Measurements from ENCODE around the gene CYS1.
"Not testable (repeated sequence)": the region's sequence is repeated elsewhere in the genome, so short reads cannot be mapped to it uniquely, and the experiment has no call there.

Gene CYS1

DNA sequence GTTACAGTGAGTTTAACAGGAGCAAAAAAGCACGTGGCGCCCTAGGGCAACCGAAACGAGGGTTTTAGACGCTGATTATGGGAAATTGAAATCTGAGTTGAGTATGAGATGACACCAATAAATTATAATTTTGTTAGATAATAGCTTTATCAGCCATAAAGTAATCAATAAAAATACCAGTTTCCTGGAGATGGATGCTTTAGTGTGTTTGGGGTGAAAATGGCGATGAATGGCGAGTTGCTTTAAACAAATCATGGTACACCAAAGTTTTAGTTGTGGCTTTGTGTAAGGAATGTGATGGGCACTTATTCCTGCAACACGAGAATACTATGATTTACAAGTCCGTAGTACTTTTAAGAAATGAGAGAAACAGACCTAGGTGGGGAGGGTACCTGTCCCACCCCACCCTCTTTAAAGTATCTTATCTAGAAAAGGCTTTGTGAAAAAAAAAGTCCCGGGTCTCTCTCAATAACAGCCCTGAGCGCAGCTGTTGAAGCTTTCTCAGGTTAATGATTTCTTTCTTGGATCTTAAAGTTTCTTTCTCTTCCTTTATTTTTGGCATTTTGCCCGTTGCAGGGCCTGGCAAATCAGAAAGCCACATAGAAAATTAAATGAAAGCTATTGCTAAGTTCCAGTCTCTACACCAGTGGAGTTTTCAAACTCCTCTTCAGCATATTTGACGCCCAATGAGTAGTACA lies 40.8 kb upstream of the CYS1 start:
- ATAC-seq (ENCODE audit: low read depth) (no peak), DNase-seq (ENCODE audit: low spot score) (no peak)
- TF ChIP-seq, protein P1, sequence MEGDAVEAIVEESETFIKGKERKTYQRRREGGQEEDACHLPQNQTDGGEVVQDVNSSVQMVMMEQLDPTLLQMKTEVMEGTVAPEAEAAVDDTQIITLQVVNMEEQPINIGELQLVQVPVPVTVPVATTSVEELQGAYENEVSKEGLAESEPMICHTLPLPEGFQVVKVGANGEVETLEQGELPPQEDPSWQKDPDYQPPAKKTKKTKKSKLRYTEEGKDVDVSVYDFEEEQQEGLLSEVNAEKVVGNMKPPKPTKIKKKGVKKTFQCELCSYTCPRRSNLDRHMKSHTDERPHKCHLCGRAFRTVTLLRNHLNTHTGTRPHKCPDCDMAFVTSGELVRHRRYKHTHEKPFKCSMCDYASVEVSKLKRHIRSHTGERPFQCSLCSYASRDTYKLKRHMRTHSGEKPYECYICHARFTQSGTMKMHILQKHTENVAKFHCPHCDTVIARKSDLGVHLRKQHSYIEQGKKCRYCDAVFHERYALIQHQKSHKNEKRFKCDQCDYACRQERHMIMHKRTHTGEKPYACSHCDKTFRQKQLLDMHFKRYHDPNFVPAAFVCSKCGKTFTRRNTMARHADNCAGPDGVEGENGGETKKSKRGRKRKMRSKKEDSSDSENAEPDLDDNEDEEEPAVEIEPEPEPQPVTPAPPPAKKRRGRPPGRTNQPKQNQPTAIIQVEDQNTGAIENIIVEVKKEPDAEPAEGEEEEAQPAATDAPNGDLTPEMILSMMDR (IDR thresholded peaks at IDR 0.05; ENCODE audit: poor library complexity, severe bottlenecking): no peak
- Histone ChIP-seq H3K9me3 (ENCODE audit: severe bottlenecking) (no peaks in the 10 kb centered on the region), H3K27me3 (ENCODE audit: insufficient read depth, poor library complexity, severe bottlenecking) (no peaks in the 10 kb centered on the region), H3K27ac (ENCODE audit: poor library complexity, severe bottlenecking) (peak overlapping the region; percentile 90), H3K36me3 (ENCODE audit: low read depth) (peaks cover 33% of the 10 kb centered on the region), H3K4me1 (ENCODE audit: insufficient read depth, poor library complexity, severe bottlenecking) (peaks cover 25% of the 10 kb centered on the region), H3K4me3 (ENCODE audit: severe bottlenecking) (peak overlapping the region; percentile 55)

DNA sequence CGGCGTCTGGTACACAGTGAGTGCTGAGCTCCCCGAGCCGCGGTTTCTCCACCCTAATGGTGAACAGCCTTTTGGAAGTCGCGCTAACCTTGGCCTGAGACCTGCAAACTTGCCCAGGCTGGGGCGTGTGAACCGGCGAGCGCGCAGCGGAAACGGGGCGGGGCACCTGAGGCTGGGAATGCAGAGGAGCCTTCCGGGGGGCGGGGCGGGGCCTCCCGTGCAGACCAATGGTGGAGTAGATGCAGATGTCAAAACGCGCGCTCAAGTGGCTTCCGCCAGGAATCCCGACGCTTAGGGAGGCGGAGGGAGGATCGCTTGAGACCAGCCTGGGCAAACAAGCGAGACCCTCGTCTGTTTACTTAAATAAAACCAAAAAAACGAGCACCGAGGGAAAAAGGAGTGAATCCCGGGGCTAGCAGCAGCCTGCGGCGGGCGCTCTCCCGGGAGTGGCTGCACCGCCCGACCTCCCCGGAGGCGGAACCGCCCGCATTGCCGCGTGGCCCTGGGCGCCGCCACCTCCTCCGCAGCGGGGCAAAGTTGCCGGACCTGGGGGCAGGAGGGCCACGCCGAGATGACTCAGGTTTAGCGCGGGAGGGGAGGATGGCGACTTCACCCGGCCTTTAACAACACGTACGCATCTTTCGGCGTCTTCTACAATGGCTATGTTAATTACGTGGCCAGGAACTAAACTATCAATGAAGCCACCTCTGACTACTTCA lies 40.1 kb upstream of the CYS1 start:
- Histone ChIP-seq H3K9me3 (ENCODE audit: severe bottlenecking) (no peaks in the 10 kb centered on the region), H3K36me3 (ENCODE audit: low read depth) (peaks cover 26% of the 10 kb centered on the region), H3K27me3 (ENCODE audit: insufficient read depth, poor library complexity, severe bottlenecking) (no peaks in the 10 kb centered on the region), H3K4me1 (ENCODE audit: insufficient read depth, poor library complexity, severe bottlenecking) (peaks cover 29% of the 10 kb centered on the region), H3K27ac (ENCODE audit: poor library complexity, severe bottlenecking) (peak overlapping the region; percentile 90), H3K4me3 (ENCODE audit: severe bottlenecking) (peak overlapping the region; percentile 55)
- ATAC-seq (ENCODE audit: low read depth) (peak; percentile 63), DNase-seq (ENCODE audit: low spot score) (peak; percentile 97)
- TF ChIP-seq, protein P1 (IDR thresholded peaks at IDR 0.05; ENCODE audit: poor library complexity, severe bottlenecking): no peak

DNA sequence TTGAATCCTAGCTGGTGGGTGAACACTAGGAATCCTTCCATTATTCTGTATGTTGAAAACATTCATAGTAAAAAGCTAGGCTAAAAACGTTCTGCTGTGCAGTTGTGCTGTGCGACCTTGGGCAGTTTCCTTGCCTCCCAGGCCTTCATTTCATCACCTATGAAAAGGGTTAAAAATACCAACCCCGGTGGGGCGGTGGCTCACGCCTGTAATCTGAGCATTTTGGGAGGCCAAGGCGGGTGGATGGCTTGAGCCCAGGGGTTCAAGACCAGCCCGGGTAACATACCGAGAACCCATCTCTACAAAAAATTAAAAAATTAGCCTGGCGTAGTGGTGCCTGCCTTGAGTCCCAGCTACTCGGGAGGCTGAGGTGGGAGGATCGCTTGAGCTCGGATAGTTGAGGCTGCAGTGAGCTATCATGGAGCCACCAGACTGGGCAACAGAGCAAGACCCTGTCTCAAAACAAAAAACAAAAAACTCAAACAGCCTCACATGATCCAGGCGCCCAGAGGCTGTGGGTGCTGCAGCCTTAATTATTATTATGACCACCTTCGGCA lies 39.5 kb upstream of the CYS1 start:
- Histone ChIP-seq H3K27me3 (ENCODE audit: insufficient read depth, poor library complexity, severe bottlenecking) (no peaks in the 10 kb centered on the region), H3K9me3 (ENCODE audit: severe bottlenecking) (no peaks in the 10 kb centered on the region), H3K4me3 (ENCODE audit: severe bottlenecking) (peak overlapping the region; percentile 55), H3K27ac (ENCODE audit: poor library complexity, severe bottlenecking) (peak overlapping the region; percentile 90), H3K36me3 (ENCODE audit: low read depth) (peaks cover 20% of the 10 kb centered on the region), H3K4me1 (ENCODE audit: insufficient read depth, poor library complexity, severe bottlenecking) (peaks cover 24% of the 10 kb centered on the region)
- TF ChIP-seq, protein P1 (IDR thresholded peaks at IDR 0.05; ENCODE audit: poor library complexity, severe bottlenecking): no peak
- ATAC-seq (ENCODE audit: low read depth) (no peak), DNase-seq (ENCODE audit: low spot score) (no peak)

DNA sequence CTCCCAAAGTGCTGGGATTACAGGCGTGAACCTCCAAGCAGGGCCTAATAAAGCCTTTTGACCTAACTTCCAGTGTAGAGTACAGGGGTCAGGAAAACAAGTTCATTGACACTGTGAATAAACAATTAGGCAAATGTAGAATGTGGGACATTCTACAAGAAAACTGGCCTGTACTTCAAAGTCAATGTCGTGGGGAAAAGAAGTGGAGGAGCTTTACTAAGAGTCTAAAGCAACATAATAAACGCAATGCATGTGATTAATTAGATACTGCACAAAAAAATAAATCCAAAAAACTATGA lies 38.8 kb upstream of the CYS1 start:
- no peak for DNase-seq (ENCODE audit: low spot score)
- Histone ChIP-seq H3K4me1 (ENCODE audit: insufficient read depth, poor library complexity, severe bottlenecking) (peaks cover 20% of the 10 kb centered on the region), H3K27me3 (ENCODE audit: insufficient read depth, poor library complexity, severe bottlenecking) (no peaks in the 10 kb centered on the region), H3K27ac (ENCODE audit: poor library complexity, severe bottlenecking) (no peak overlapping the region), H3K9me3 (ENCODE audit: severe bottlenecking) (no peaks in the 10 kb centered on the region), H3K4me3 (ENCODE audit: severe bottlenecking) (no peak overlapping the region), H3K36me3 (ENCODE audit: low read depth) (peaks cover 13% of the 10 kb centered on the region)
- no peak for ATAC-seq (ENCODE audit: low read depth)
- TF ChIP-seq, protein P1 (IDR thresholded peaks at IDR 0.05; ENCODE audit: poor library complexity, severe bottlenecking): no peak

DNA sequence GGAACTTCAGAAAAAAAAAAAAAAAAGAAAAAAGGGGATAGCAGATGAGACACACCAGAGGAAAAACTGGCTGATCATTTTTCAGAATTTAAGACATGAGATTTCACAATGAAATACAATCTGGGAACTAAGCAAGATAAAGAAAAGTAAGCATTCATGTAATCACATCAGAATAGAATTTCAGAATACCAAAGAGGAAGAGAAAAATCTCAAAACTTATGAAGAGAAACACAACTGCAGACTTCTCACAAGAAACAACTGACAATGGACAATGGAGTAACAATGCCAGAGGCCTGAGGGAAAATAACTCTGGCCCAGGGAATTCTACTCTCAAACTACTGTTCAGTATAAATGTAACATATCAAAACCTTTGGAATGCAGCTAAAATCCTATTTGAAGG lies 29.1 kb upstream of the CYS1 start:
- DNase-seq (ENCODE audit: low spot score): no peak
- no peak overlapping the region for H3K27ac ChIP-seq (ENCODE audit: poor library complexity, severe bottlenecking)

DNA sequence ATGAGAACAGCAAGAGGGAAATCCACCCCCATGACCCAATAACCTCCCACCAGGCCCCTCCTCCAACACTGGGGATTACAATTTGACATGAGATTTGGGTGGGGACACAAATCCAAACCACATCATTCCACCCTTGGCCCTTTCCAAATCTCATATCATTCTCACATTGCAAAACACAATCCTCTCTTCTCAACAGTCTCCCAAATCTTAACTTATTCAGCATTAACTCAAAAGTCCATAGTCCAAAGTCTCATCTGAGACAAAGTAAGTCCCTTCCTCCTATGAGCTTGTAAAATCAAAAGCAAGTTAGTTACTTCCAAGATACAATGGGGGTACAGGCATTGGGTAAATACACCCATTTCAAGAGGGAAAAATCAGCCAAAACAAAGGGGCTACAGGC lies 24.7 kb upstream of the CYS1 start:
- H3K27me3 ChIP-seq (ENCODE audit: insufficient read depth, poor library complexity, severe bottlenecking); DNase-seq (ENCODE audit: low spot score); ATAC-seq (ENCODE audit: low read depth); H3K36me3 ChIP-seq (ENCODE audit: low read depth); H3K27ac ChIP-seq (ENCODE audit: poor library complexity, severe bottlenecking); H3K4me1 ChIP-seq (ENCODE audit: insufficient read depth, poor library complexity, severe bottlenecking); H3K9me3 ChIP-seq (ENCODE audit: severe bottlenecking); H3K4me3 ChIP-seq (ENCODE audit: severe bottlenecking): not testable (repeated sequence)

More for the DNA sequence above, 29.1 kb upstream of the CYS1 start:
- H3K4me1 ChIP-seq (ENCODE audit: insufficient read depth, poor library complexity, severe bottlenecking): no peaks in the 10 kb centered on the region
- TF ChIP-seq, protein P1 (IDR thresholded peaks at IDR 0.05; ENCODE audit: poor library complexity, severe bottlenecking): no peak
- no peak overlapping the region for H3K4me3 ChIP-seq (ENCODE audit: severe bottlenecking)
- no peaks in the 10 kb centered on the region for H3K36me3 ChIP-seq (ENCODE audit: low read depth)
- no peak for ATAC-seq (ENCODE audit: low read depth)
- H3K27me3 ChIP-seq (ENCODE audit: insufficient read depth, poor library complexity, severe bottlenecking): no peaks in the 10 kb centered on the region
- peaks cover 4% of the 10 kb centered on the region for H3K9me3 ChIP-seq (ENCODE audit: severe bottlenecking)
